Keratinocyte (primary cell): ENCODE measurements around the gene NNAT.

Experiments used
- EZH2 ChIP-seq: IDR thresholded peaks from one replicate; pipeline ENCODE4 v1.6.1; 2012; ENCODE audit warnings: inconsistent platforms, mild to moderate bottlenecking, low read length, moderate library complexity
- TF ChIP-seq, protein P1 (sequence below), 3 experiments: IDR thresholded peaks in 1 of 3; conservative IDR thresholded peaks in 1 of 3; optimal IDR thresholded peaks in 1 of 3; 2 replicates in 2 of 3; 3 replicates in 1 of 3; pipeline versions ENCODE3 to v1.5.1; 2011; ENCODE audit warnings: low read length in 3 of 3, mild to moderate bottlenecking in 3 of 3, moderate library complexity in 2 of 3, control low read depth in 1 of 3, inconsistent platforms in 1 of 3; ENCODE audit not compliant: insufficient read depth in 2 of 3; ENCODE audit errors: extremely low read depth in 1 of 3

GRCh38 chr20:37547912-37548311 lies 26.9 kb downstream of the NNAT start:
- TF ChIP-seq, protein P1, sequence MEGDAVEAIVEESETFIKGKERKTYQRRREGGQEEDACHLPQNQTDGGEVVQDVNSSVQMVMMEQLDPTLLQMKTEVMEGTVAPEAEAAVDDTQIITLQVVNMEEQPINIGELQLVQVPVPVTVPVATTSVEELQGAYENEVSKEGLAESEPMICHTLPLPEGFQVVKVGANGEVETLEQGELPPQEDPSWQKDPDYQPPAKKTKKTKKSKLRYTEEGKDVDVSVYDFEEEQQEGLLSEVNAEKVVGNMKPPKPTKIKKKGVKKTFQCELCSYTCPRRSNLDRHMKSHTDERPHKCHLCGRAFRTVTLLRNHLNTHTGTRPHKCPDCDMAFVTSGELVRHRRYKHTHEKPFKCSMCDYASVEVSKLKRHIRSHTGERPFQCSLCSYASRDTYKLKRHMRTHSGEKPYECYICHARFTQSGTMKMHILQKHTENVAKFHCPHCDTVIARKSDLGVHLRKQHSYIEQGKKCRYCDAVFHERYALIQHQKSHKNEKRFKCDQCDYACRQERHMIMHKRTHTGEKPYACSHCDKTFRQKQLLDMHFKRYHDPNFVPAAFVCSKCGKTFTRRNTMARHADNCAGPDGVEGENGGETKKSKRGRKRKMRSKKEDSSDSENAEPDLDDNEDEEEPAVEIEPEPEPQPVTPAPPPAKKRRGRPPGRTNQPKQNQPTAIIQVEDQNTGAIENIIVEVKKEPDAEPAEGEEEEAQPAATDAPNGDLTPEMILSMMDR (optimal IDR thresholded peaks at IDR 0.05 in 1 of 3, IDR thresholded peaks at IDR 0.05 in 1 of 3, conservative IDR thresholded peaks at IDR 0.05 in 1 of 3; ENCODE audit: extremely low read depth in 1 of 3, insufficient read depth in 2 of 3, low read length in 3 of 3) = no peak
- TF ChIP-seq EZH2 = no peak
